ENCODE measurements around the gene UNC80.

- TF ChIP-seq MYC (IDR thresholded peaks at IDR 0.05; ENCODE audit: low read depth, low read length) (no peak), CTCF (IDR thresholded peaks at IDR 0.05; ENCODE audit: extremely low read depth in 1 of 2, insufficient read depth in 1 of 2, low read depth in 1 of 2, low read length in 2 of 2) (no peak), POLR2A (IDR thresholded peaks at IDR 0.05; ENCODE audit: low read depth, low read length) (no peak), POLR2AphosphoS5 (IDR thresholded peaks at IDR 0.05; ENCODE audit: insufficient read depth, low read depth, low read length) (no peak), FOS (IDR thresholded peaks at IDR 0.05; ENCODE audit: borderline replicate concordance, insufficient read depth, low read length) (no peak), MAX (IDR thresholded peaks at IDR 0.05; ENCODE audit: insufficient read depth, insufficient read length) (no peak), EZH2 (IDR thresholded peaks at IDR 0.05; ENCODE audit: borderline replicate concordance, low read depth, low read length, severe bottlenecking) (no peak)
These were observed 139.9 kb downstream of the UNC80 start for GRCh38 chr2:209911486-209911885.

Data from endothelial cell of umbilical vein (primary cell).